ENCODE measurements around the gene TPI1. TPM values are rescaled to one million over a fixed set of nuclear protein-coding genes. Genes with fewer than 3 reads are reported as not detected.
"Not testable (repeated sequence)": the region's sequence is repeated elsewhere in the genome, so short reads cannot be mapped to it uniquely, and the experiment has no call there.

TPI1 gene
- total RNA-seq, 1 donor from 2014 or later = 722 TPM

GRCh38 chr12:6868211-6869048 is 1.1 kb downstream of the TPI1 start:
- H3K79me2 ChIP-seq (ENCODE audit: insufficient read depth, low read length) = peaks cover 55% of the 10 kb centered on the region
- peak overlapping the region; percentile 88 for H3K4me3 ChIP-seq (ENCODE audit: insufficient read depth, low read depth, low read length)
- peaks cover 24% of the 10 kb centered on the region for H3K36me3 ChIP-seq (ENCODE audit: insufficient read depth, low read length)
- Mint-ChIP-seq H3K27ac (ENCODE audit: unreplicated experiment) (peak overlapping the region; percentile 86), H3K27me3 (ENCODE audit: low read depth, unreplicated experiment) (no peaks in the 10 kb centered on the region), H3K4me1 (ENCODE audit: low read depth, unreplicated experiment) (peaks cover 23% of the 10 kb centered on the region), H3K36me3 (ENCODE audit: low read depth, unreplicated experiment) (peaks cover 37% of the 10 kb centered on the region), H3K9me3 (ENCODE audit: unreplicated experiment) (no peaks in the 10 kb centered on the region), H3K4me3 (ENCODE audit: unreplicated experiment) (peak overlapping the region; percentile 96)
- DNase-seq (ENCODE audit: low read depth) = no peak
- H3K9me3 ChIP-seq (ENCODE audit: insufficient read depth, low read depth, low read length) = no peaks in the 10 kb centered on the region
- peaks cover 37% of the 10 kb centered on the region for H3K4me1 ChIP-seq (ENCODE audit: insufficient read depth, low read length)
- no peak overlapping the region for H2AFZ ChIP-seq (ENCODE audit: low read depth, low read length)
- peaks cover 49% of the 10 kb centered on the region for H4K20me1 ChIP-seq (ENCODE audit: insufficient read depth, low read length)
- peak overlapping the region; percentile 70 for H3K27ac ChIP-seq (ENCODE audit: low read depth, low read length)
- TF ChIP-seq, protein P1, sequence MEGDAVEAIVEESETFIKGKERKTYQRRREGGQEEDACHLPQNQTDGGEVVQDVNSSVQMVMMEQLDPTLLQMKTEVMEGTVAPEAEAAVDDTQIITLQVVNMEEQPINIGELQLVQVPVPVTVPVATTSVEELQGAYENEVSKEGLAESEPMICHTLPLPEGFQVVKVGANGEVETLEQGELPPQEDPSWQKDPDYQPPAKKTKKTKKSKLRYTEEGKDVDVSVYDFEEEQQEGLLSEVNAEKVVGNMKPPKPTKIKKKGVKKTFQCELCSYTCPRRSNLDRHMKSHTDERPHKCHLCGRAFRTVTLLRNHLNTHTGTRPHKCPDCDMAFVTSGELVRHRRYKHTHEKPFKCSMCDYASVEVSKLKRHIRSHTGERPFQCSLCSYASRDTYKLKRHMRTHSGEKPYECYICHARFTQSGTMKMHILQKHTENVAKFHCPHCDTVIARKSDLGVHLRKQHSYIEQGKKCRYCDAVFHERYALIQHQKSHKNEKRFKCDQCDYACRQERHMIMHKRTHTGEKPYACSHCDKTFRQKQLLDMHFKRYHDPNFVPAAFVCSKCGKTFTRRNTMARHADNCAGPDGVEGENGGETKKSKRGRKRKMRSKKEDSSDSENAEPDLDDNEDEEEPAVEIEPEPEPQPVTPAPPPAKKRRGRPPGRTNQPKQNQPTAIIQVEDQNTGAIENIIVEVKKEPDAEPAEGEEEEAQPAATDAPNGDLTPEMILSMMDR (IDR thresholded peaks at IDR 0.05; ENCODE audit: insufficient read depth, low read depth, low read length) = peak; percentile 20
- TF ChIP-seq EZH2 (IDR thresholded peaks at IDR 0.05; ENCODE audit: insufficient read depth, low read length) = no peak
- peak overlapping the region; percentile 92 for H3K9ac ChIP-seq (ENCODE audit: low read length)
- FAIRE-seq = no peak
- H3K4me2 ChIP-seq (ENCODE audit: low read length) = peak overlapping the region; percentile 94
- no peaks in the 10 kb centered on the region for H3K27me3 ChIP-seq (ENCODE audit: insufficient read depth, low read length)

DNA sequence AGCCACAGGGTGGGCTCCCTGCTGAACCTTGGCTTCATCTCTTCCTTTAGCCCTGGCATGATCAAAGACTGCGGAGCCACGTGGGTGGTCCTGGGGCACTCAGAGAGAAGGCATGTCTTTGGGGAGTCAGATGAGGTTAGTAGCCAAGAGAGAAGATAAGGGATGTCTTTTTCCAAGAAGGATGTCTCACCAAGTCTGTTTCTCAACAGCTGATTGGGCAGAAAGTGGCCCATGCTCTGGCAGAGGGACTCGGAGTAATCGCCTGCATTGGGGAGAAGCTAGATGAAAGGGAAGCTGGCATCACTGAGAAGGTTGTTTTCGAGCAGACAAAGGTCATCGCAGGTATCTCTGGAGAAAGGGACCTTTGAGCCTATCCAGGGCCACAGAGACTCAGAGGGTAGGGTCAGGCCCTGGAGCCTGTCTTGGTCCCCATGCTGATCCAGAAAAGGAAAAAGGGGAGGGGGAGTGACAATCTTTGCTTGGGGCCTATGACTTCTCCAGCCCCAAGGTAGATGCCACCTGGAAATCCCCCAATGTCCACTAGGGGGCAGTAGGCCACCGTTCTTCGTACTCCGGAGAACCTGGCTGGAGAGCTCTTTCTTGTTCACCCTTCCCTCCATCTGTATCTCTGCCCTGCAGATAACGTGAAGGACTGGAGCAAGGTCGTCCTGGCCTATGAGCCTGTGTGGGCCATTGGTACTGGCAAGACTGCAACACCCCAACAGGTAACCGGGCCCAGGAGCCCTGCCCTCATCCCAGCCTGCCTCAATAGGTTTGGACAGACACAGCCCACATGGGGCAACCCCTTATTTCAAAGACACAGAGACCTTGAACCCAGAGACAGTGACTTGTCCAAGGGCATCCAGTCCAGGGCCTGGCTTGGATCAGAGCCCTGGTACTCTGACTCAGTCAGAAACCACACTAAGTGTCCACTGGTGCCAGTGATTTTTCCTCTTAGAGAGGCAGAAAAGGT is 2.0 kb downstream of the TPI1 start:
- no peak for TF ChIP-seq EZH2 (IDR thresholded peaks at IDR 0.05; ENCODE audit: insufficient read depth, low read length)
- TF ChIP-seq, protein P1 (IDR thresholded peaks at IDR 0.05; ENCODE audit: insufficient read depth, low read depth, low read length) = peak; percentile 84
- Histone ChIP-seq H3K36me3 (ENCODE audit: insufficient read depth, low read length) (peaks cover 24% of the 10 kb centered on the region), H3K4me3 (ENCODE audit: insufficient read depth, low read depth, low read length) (peak overlapping the region; percentile 88), H3K79me2 (ENCODE audit: insufficient read depth, low read length) (peaks cover 55% of the 10 kb centered on the region), H3K4me2 (ENCODE audit: low read length) (peak overlapping the region; percentile 94), H3K4me1 (ENCODE audit: insufficient read depth, low read length) (peaks cover 37% of the 10 kb centered on the region), H3K27me3 (ENCODE audit: insufficient read depth, low read length) (no peaks in the 10 kb centered on the region), H3K27ac (ENCODE audit: low read depth, low read length) (no peak overlapping the region), H3K9ac (ENCODE audit: low read length) (peak overlapping the region; percentile 92), H3K9me3 (ENCODE audit: insufficient read depth, low read depth, low read length) (no peaks in the 10 kb centered on the region), H2AFZ (ENCODE audit: low read depth, low read length) (no peak overlapping the region), H4K20me1 (ENCODE audit: insufficient read depth, low read length) (peaks cover 49% of the 10 kb centered on the region)
- no peaks in the 10 kb centered on the region for H3K27me3 Mint-ChIP-seq (ENCODE audit: low read depth, unreplicated experiment)
- peak overlapping the region; percentile 86 for H3K27ac Mint-ChIP-seq (ENCODE audit: unreplicated experiment)
- H3K4me1 Mint-ChIP-seq (ENCODE audit: low read depth, unreplicated experiment) = peaks cover 23% of the 10 kb centered on the region
- FAIRE-seq (peak; percentile 17), DNase-seq (ENCODE audit: low read depth) (no peak)
- H3K9me3 Mint-ChIP-seq (ENCODE audit: unreplicated experiment) = no peaks in the 10 kb centered on the region
- peaks cover 34% of the 10 kb centered on the region for H3K36me3 Mint-ChIP-seq (ENCODE audit: low read depth, unreplicated experiment)
- H3K4me3 Mint-ChIP-seq (ENCODE audit: unreplicated experiment) = peak overlapping the region; percentile 96

- H3K27ac Mint-ChIP-seq (ENCODE audit: unreplicated experiment) = peak overlapping the region; percentile 41
- DNase-seq (ENCODE audit: low read depth); FAIRE-seq: not testable (repeated sequence)
Measured at GRCh38 chr12:6870304-6870703, 3.0 kb downstream of the TPI1 start.

More at GRCh38 chr12:6870304-6870703, 3.0 kb downstream of the TPI1 start:
- H3K27me3 Mint-ChIP-seq (ENCODE audit: low read depth, unreplicated experiment); H3K4me3 ChIP-seq (ENCODE audit: insufficient read depth, low read depth, low read length); H3K27ac ChIP-seq (ENCODE audit: low read depth, low read length); H2AFZ ChIP-seq (ENCODE audit: low read depth, low read length); H3K9me3 ChIP-seq (ENCODE audit: insufficient read depth, low read depth, low read length); H3K27me3 ChIP-seq (ENCODE audit: insufficient read depth, low read length); H3K9me3 Mint-ChIP-seq (ENCODE audit: unreplicated experiment); H3K4me2 ChIP-seq (ENCODE audit: low read length): not testable (repeated sequence)
- Histone ChIP-seq H3K4me1 (ENCODE audit: insufficient read depth, low read length) (peaks cover 37% of the 10 kb centered on the region), H4K20me1 (ENCODE audit: insufficient read depth, low read length) (peaks cover 49% of the 10 kb centered on the region), H3K36me3 (ENCODE audit: insufficient read depth, low read length) (peaks cover 19% of the 10 kb centered on the region), H3K79me2 (ENCODE audit: insufficient read depth, low read length) (peaks cover 55% of the 10 kb centered on the region), H3K9ac (ENCODE audit: low read length) (peak overlapping the region; percentile 30)
- Mint-ChIP-seq H3K4me1 (ENCODE audit: low read depth, unreplicated experiment) (peaks cover 23% of the 10 kb centered on the region), H3K4me3 (ENCODE audit: unreplicated experiment) (peak overlapping the region; percentile 78), H3K36me3 (ENCODE audit: low read depth, unreplicated experiment) (peaks cover 24% of the 10 kb centered on the region)

Measured in astrocyte (in vitro differentiated cells and primary cell).